Muscle layer of duodenum (tissue), 2 donors: ENCODE measurements around the gene SYNE1.
"Not testable (repeated sequence)": the region's sequence is repeated elsewhere in the genome, so short reads cannot be mapped to it uniquely, and the experiment has no call there.

Experiments used
- H3K27ac ChIP-seq: one replicate; pipeline ENCODE4 v1.7.0; 2013; ENCODE audit warnings: mild to moderate bottlenecking, low read length
- H3K27me3 ChIP-seq: one replicate; pipeline ENCODE4 v1.7.0; 2013; ENCODE audit warnings: low read depth, mild to moderate bottlenecking, control low read depth, low read length
- H3K36me3 ChIP-seq, 2 donors: one replicate each; pipeline ENCODE4 v1.7.0; 2013; ENCODE audit warnings: low read length in 2 of 2, control low read depth in 1 of 2, mild to moderate bottlenecking in 1 of 2; ENCODE audit not compliant: insufficient read depth in 2 of 2, control insufficient read depth in 1 of 2
- H3K4me1 ChIP-seq, 2 donors: one replicate each; pipeline ENCODE4 v1.7.0; 2013; ENCODE audit warnings: low read length in 2 of 2, mild to moderate bottlenecking in 2 of 2, control low read depth in 1 of 2, moderate library complexity in 1 of 2; ENCODE audit not compliant: insufficient read depth in 2 of 2, control insufficient read depth in 1 of 2
- H3K4me3 ChIP-seq, 2 donors: one replicate each; pipeline ENCODE4 v1.7.0; 2013; ENCODE audit warnings: low read length in 2 of 2, low read depth in 1 of 2, mild to moderate bottlenecking in 1 of 2
- H3K9me3 ChIP-seq, 2 donors: one replicate each; pipeline ENCODE4 v1.7.0; 2013; ENCODE audit warnings: low read length in 2 of 2, control low read depth in 1 of 2, mild to moderate bottlenecking in 1 of 2; ENCODE audit not compliant: control insufficient read depth in 1 of 2
- donor health status: healthy.

Gene SYNE1

GRCh38 chr6:152085451-152085921, 551.7 kb downstream of the SYNE1 start:
- Histone ChIP-seq H3K4me1 (no peaks in the 10 kb centered on the region), H3K36me3 (no peaks in the 10 kb centered on the region), H3K27me3 (no peaks in the 10 kb centered on the region), H3K27ac (no peak overlapping the region), H3K9me3 (no peaks in the 10 kb centered on the region), H3K4me3 (no peak overlapping the region)

GRCh38 chr6:152078804-152079203, 558.4 kb downstream of the SYNE1 start:
- Histone ChIP-seq H3K36me3 (no peaks in the 10 kb centered on the region), H3K9me3 (peaks cover 8 to 14% of the 10 kb centered on the region in 2 donors), H3K27ac (no peak overlapping the region), H3K27me3 (no peaks in the 10 kb centered on the region), H3K4me3 (no peak overlapping the region), H3K4me1 (no peaks in the 10 kb centered on the region)

GRCh38 chr6:152078001-152078400, 559.2 kb downstream of the SYNE1 start:
- H3K27ac ChIP-seq: no peak overlapping the region
- no peaks in the 10 kb centered on the region for H3K36me3 ChIP-seq
- H3K4me1 ChIP-seq: no peaks in the 10 kb centered on the region
- no peaks in the 10 kb centered on the region for H3K27me3 ChIP-seq
- peaks cover 8 to 14% of the 10 kb centered on the region in 2 donors for H3K9me3 ChIP-seq
- H3K4me3 ChIP-seq: no peak overlapping the region

GRCh38 chr6:152076242-152076641, 560.9 kb downstream of the SYNE1 start:
- H3K36me3 ChIP-seq, H3K27ac ChIP-seq, H3K4me3 ChIP-seq, H3K4me1 ChIP-seq, H3K27me3 ChIP-seq: not testable (repeated sequence)
- H3K9me3 ChIP-seq: peaks cover 8 to 14% of the 10 kb centered on the region in 2 donors

GRCh38 chr6:152071843-152072242, 565.3 kb downstream of the SYNE1 start:
- no peak overlapping the region for H3K4me3 ChIP-seq
- no peaks in the 10 kb centered on the region for H3K27me3 ChIP-seq
- no peaks in the 10 kb centered on the region for H3K36me3 ChIP-seq
- no peak overlapping the region for H3K27ac ChIP-seq
- H3K4me1 ChIP-seq: no peaks in the 10 kb centered on the region
- H3K9me3 ChIP-seq: peaks cover 8 to 14% of the 10 kb centered on the region in 2 donors
